ENCODE data around the gene VGF. TPM values are rescaled to one million over a fixed set of nuclear protein-coding genes. Genes with fewer than 3 reads are reported as not detected.
"Not testable (repeated sequence)": the region's sequence is repeated elsewhere in the genome, so short reads cannot be mapped to it uniquely, and the experiment has no call there.

VGF gene
- total and polyA plus RNA-seq, 4 experiments from 2014 or later: not detected

GRCh38 chr7:101116898-101117297 is 48.5 kb downstream of the VGF start:
- POLR2A ChIA-PET (ENCODE audit: partially characterized antibody): no interaction called here
- CTCF ChIA-PET (ENCODE audit: partially characterized antibody): no interaction called here

GRCh38 chr7:101115215-101115614 is 50.2 kb downstream of the VGF start:
- H3K27me3 Mint-ChIP-seq: peaks cover 12 to 20% of the 10 kb centered on the region in 2 donors
- H3K4me3 ChIP-seq (ENCODE audit: low read length in 2 of 2): no peak overlapping the region
- H3K9me3 ChIP-seq (ENCODE audit: control insufficient read depth in 1 of 2, low read length in 2 of 2): no peaks in the 10 kb centered on the region
- CTCF ChIA-PET (ENCODE audit: partially characterized antibody): interaction anchor here (0.7 kb wide), 1 partner anchor 77 kb away, joined by 3 read pairs; no protein-coding TSS in a partner anchor
- no peak overlapping the region for H3K4me3 Mint-ChIP-seq
- H3K27ac ChIP-seq (ENCODE audit: low read depth, low read length): no peak overlapping the region
- intact Hi-C loops (cut with micrococcal nuclease): no loop called here
- H3K36me3 Mint-ChIP-seq: no peaks in the 10 kb centered on the region
- H3K4me1 Mint-ChIP-seq: no peaks in the 10 kb centered on the region
- DNase-seq: no peak
- no peaks in the 10 kb centered on the region for H3K36me3 ChIP-seq (ENCODE audit: insufficient read depth, low read length)
- no peaks in the 10 kb centered on the region for H3K9me3 Mint-ChIP-seq
- H3K27me3 ChIP-seq (ENCODE audit: insufficient read depth, low read length): no peaks in the 10 kb centered on the region
- no peaks in the 10 kb centered on the region for H3K4me1 ChIP-seq (ENCODE audit: insufficient read depth, low read length)
- POLR2A ChIA-PET (ENCODE audit: partially characterized antibody): no interaction called here
- H3K27ac Mint-ChIP-seq: no peak overlapping the region

More at GRCh38 chr7:101116898-101117297, 48.5 kb downstream of the VGF start:
- DNase-seq: no peak
- Mint-ChIP-seq H3K4me3 (no peak overlapping the region), H3K27me3 (peaks cover 18 to 26% of the 10 kb centered on the region in 2 donors), H3K4me1 (peaks cover 0 to 6% (median under 1%) of the 10 kb centered on the region in 4 donors), H3K9me3 (no peaks in the 10 kb centered on the region), H3K27ac (no peak overlapping the region), H3K36me3 (no peaks in the 10 kb centered on the region)
- Histone ChIP-seq H3K27me3 (ENCODE audit: insufficient read depth, low read length) (no peaks in the 10 kb centered on the region), H3K36me3 (ENCODE audit: insufficient read depth, low read length) (no peaks in the 10 kb centered on the region), H3K9me3 (ENCODE audit: control insufficient read depth in 1 of 2, low read length in 2 of 2) (no peaks in the 10 kb centered on the region), H3K4me1 (ENCODE audit: insufficient read depth, low read length) (no peaks in the 10 kb centered on the region), H3K27ac (ENCODE audit: low read depth, low read length) (no peak overlapping the region), H3K4me3 (ENCODE audit: low read length in 2 of 2) (no peak overlapping the region)
- intact Hi-C loops (cut with micrococcal nuclease): no loop called here

DNA sequence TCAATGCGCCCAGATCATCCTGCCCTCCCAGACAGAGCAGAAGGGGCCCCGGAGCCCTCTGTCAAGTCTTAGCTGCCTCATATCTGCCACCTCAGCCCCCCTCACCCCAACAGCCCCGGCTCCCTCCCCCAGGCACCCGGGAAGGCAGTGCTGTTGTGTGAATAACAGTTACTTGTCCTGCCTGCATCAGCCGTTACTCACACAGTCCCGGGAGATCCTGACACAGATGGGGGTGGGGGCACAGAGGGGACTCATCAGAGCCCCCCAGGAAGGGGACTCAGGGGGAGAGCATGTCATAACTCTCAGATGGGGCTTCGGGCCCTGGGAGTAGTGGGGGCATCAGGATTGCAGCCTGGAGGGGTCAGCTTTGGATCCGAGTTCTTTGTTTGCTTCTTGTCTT is 50.9 kb downstream of the VGF start:
- CTCF ChIA-PET (ENCODE audit: partially characterized antibody): interaction anchor here (0.7 kb wide), 1 partner anchor 78 kb away, joined by 3 read pairs; no protein-coding TSS in a partner anchor
- no peaks in the 10 kb centered on the region for H3K36me3 ChIP-seq (ENCODE audit: insufficient read depth, low read length)
- no peaks in the 10 kb centered on the region for H3K36me3 Mint-ChIP-seq
- intact Hi-C loops (cut with micrococcal nuclease): no loop called here
- H3K4me1 ChIP-seq (ENCODE audit: insufficient read depth, low read length): no peaks in the 10 kb centered on the region
- no peaks in the 10 kb centered on the region for H3K9me3 ChIP-seq (ENCODE audit: control insufficient read depth in 1 of 2, low read length in 2 of 2)
- H3K27ac Mint-ChIP-seq: no peak overlapping the region
- no peaks in the 10 kb centered on the region for H3K9me3 Mint-ChIP-seq
- peaks cover 5 to 15% of the 10 kb centered on the region in 2 donors for H3K27me3 Mint-ChIP-seq
- DNase-seq: no peak
- H3K4me3 Mint-ChIP-seq: no peak overlapping the region
- no peak overlapping the region for H3K27ac ChIP-seq (ENCODE audit: low read depth, low read length)
- no peaks in the 10 kb centered on the region for H3K27me3 ChIP-seq (ENCODE audit: insufficient read depth, low read length)
- H3K4me3 ChIP-seq (ENCODE audit: low read length in 2 of 2): no peak overlapping the region
- POLR2A ChIA-PET (ENCODE audit: partially characterized antibody): no interaction called here
- no peaks in the 10 kb centered on the region for H3K4me1 Mint-ChIP-seq

DNA sequence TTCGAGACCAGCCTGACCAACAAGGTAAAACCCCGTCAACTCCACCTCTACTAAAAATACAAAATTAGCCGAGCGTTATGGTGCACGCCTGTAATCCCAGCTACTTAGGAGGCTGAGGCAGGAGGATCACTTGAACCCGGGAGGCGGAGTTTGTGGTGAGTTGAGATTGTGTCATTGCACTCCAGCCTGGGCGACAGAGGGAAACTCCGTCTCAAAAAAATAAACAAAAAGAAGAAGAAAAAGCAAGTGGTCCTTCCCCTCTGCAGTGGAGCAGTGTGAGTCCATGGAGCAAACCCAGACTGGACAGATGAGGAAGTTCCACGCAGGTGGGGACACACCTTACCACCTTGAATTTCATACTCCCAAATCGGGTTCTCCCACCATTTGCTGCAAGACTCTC is 51.5 kb downstream of the VGF start:
- no peak overlapping the region for H3K27ac ChIP-seq (ENCODE audit: low read depth, low read length)
- ChIA-PET CTCF (ENCODE audit: partially characterized antibody) (no interaction called here), POLR2A (ENCODE audit: partially characterized antibody) (no interaction called here)
- no peaks in the 10 kb centered on the region for H3K27me3 ChIP-seq (ENCODE audit: insufficient read depth, low read length)
- Mint-ChIP-seq H3K9me3 (no peaks in the 10 kb centered on the region), H3K36me3 (no peaks in the 10 kb centered on the region), H3K27ac (no peak overlapping the region), H3K4me3 (no peak overlapping the region), H3K4me1 (no peaks in the 10 kb centered on the region), H3K27me3 (peaks cover 5 to 12% of the 10 kb centered on the region in 2 donors)
- no peaks in the 10 kb centered on the region for H3K36me3 ChIP-seq (ENCODE audit: insufficient read depth, low read length)
- DNase-seq: no peak
- no peak overlapping the region for H3K4me3 ChIP-seq (ENCODE audit: low read length in 2 of 2)
- intact Hi-C loops (cut with micrococcal nuclease): no loop called here
- H3K4me1 ChIP-seq (ENCODE audit: insufficient read depth, low read length): no peaks in the 10 kb centered on the region
- no peaks in the 10 kb centered on the region for H3K9me3 ChIP-seq (ENCODE audit: control insufficient read depth in 1 of 2, low read length in 2 of 2)

DNA sequence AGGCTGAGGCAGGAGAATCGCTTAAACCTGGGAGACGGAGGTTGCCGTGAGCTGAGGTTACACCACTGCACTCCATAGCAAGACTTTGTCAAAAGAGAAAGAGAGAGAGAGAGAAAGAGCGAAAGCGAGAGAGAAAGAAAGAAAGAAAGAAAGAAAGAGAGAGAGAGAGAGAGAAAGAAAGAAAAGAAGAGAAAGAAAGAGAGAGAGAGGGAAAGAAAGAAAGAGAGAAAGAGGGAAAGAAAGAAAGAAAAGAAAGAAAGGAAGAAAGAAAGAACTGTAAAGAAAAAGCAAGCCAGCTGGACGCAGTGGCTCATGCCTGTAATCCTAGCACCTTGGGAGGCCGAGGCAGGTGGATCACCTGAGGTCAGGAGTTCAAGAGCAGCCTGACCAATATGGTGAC is 52.2 kb downstream of the VGF start:
- H3K9me3 Mint-ChIP-seq; POLR2A ChIA-PET (ENCODE audit: partially characterized antibody); H3K27me3 Mint-ChIP-seq; H3K4me1 Mint-ChIP-seq; H3K36me3 Mint-ChIP-seq; intact Hi-C loops (cut with micrococcal nuclease); DNase-seq; H3K27ac ChIP-seq (ENCODE audit: low read depth, low read length); H3K4me3 ChIP-seq (ENCODE audit: low read length in 2 of 2); H3K4me1 ChIP-seq (ENCODE audit: insufficient read depth, low read length); H3K36me3 ChIP-seq (ENCODE audit: insufficient read depth, low read length); CTCF ChIA-PET (ENCODE audit: partially characterized antibody); H3K9me3 ChIP-seq (ENCODE audit: control insufficient read depth in 1 of 2, low read length in 2 of 2); H3K27me3 ChIP-seq (ENCODE audit: insufficient read depth, low read length); H3K27ac Mint-ChIP-seq: not testable (repeated sequence)
- H3K4me3 Mint-ChIP-seq: peak overlapping the region in 1 of 8 donors; percentile 76

Small RNAs within 50 kb of the gene (microRNA-seq; reads per million reads assigned to microRNA genes)
- gene MIR4653 (ENCODE audit: borderline microRNAs expressed, borderline number of aligned reads, borderline replicate concordance): not detected

Other genes with a start within 250 kb of the VGF start
- not detected for gene MUC3A, start 216.0 kb downstream of the VGF start, total RNA-seq
- not detected for gene MUC3A, start 216.0 kb downstream of the VGF start, polyA plus RNA-seq
- not detected for gene MUC12, start 196.0 kb downstream of the VGF start, total RNA-seq
- gene MUC12, start 196.0 kb downstream of the VGF start, polyA plus RNA-seq: under 1 TPM in 1 of 2 donors, not detected in 1; 0.45 TPM
- not detected for gene MUC17, start 145.5 kb downstream of the VGF start, total RNA-seq
- not detected for gene MUC17, start 145.5 kb downstream of the VGF start, polyA plus RNA-seq
- gene TRIM56, start 80.1 kb downstream of the VGF start, total RNA-seq: 10 to 100 TPM; 79.4 to 81.1 TPM
- 10 to 100 TPM in 1 of 2 donors, 1 to 10 TPM in 1; 2.8 to 16.3 TPM for gene TRIM56, start 80.1 kb downstream of the VGF start, polyA plus RNA-seq
- under 1 TPM; 0.11 to 0.20 TPM for gene SERPINE1, start 38.5 kb downstream of the VGF start, total RNA-seq
- gene SERPINE1, start 38.5 kb downstream of the VGF start, polyA plus RNA-seq: not detected
- gene AP1S1, start 11.1 kb downstream of the VGF start, total RNA-seq: 10 to 100 TPM in 1 of 2 experiments, 1 to 10 TPM in 1; 8.8 to 10.8 TPM
- gene AP1S1, start 11.1 kb downstream of the VGF start, polyA plus RNA-seq: 1 to 10 TPM; 4.2 to 8.2 TPM
- not detected for gene NAT16, start 14.7 kb upstream of the VGF start, total RNA-seq
- not detected for gene NAT16, start 14.7 kb upstream of the VGF start, polyA plus RNA-seq
- gene MOGAT3, start 35.5 kb upstream of the VGF start, total RNA-seq: not detected
- gene MOGAT3, start 35.5 kb upstream of the VGF start, polyA plus RNA-seq: not detected
- 10 to 100 TPM; 64.0 to 72.4 TPM for gene PLOD3, start 52.0 kb upstream of the VGF start, total RNA-seq
- 10 to 100 TPM; 24.6 to 30.4 TPM for gene PLOD3, start 52.0 kb upstream of the VGF start, polyA plus RNA-seq
- 10 to 100 TPM; 44.6 to 46.0 TPM for gene ZNHIT1, start 52.6 kb upstream of the VGF start, total RNA-seq
- gene ZNHIT1, start 52.6 kb upstream of the VGF start, polyA plus RNA-seq: 10 to 100 TPM; 61.0 to 83.5 TPM
- gene CLDN15, start 72.2 kb upstream of the VGF start, total RNA-seq: 10 to 100 TPM; 47.1 to 50.4 TPM
- under 1 TPM; 0.36 to 0.99 TPM for gene CLDN15, start 72.2 kb upstream of the VGF start, polyA plus RNA-seq
- gene FIS1, start 79.5 kb upstream of the VGF start, total RNA-seq: 100 to 1,000 TPM; 100 to 104 TPM
- gene FIS1, start 79.5 kb upstream of the VGF start, polyA plus RNA-seq: 100 to 1,000 TPM; 186 to 198 TPM
- 1 to 10 TPM; 2.6 TPM for gene IFT22, start 156.2 kb upstream of the VGF start, total RNA-seq
- 1 to 10 TPM; 6.3 to 6.7 TPM for gene IFT22, start 156.2 kb upstream of the VGF start, polyA plus RNA-seq
- gene COL26A1, start 197.3 kb upstream of the VGF start, total RNA-seq: not detected
- gene COL26A1, start 197.3 kb upstream of the VGF start, polyA plus RNA-seq: not detected

Measured in CD4-positive, alpha-beta memory T cell (primary cell).